ENCODE data around the gene DNAJC18. TPM values are rescaled to one million over a fixed set of nuclear protein-coding genes. Genes with fewer than 3 reads are reported as not detected.

The DNAJC18 gene
- 12.6 and 15.8 TPM in 2 replicates for total RNA-seq

DNA sequence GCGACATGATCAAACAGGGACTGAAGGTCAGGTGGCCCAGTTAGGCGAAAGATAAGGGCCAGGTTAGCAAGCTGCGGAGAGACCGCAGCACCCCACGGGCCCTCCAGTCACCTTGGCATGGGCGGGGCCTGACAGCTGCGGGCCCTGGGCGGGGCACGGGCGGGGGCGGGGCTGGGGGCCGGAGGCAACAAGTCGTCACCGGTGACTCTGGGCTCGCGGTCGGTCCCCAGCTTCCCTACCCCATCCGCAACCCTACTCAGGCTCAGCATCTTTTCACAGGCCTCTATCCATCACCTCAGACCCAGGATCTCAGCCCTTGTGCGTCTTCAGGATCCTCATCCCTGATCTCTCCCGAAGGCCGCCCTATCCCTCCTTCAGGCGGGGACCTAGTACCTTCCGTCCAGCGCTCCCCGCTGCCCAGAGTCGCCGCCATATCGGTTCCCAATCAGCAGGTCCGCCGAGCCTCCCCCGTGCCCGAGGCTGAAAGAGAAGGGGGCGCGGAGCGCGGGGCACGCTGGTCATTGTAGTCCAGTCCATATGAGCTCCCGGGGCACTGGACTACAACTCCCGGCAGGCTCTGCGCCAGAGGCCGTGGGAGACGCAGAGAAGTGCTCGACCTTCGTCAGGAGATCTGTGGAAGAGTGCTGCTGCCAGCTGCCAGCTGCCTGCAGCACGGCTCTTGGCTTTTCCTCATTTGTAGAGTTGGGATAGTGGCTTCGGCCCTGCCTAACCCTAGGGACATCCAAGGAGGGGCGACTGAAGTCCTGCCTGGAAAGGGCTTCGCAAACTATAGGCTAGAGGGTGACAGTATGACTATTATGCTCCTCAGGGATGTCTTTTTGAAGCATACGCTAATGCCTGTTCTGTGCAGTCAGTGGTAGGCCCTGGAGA lies at the start of gene DNAJC18:
DNAJC18 (minus strand) TSS at position 513 of the 891 bp plus-strand sequence; CDS start at position 433, 80 bp downstream.

DNA sequence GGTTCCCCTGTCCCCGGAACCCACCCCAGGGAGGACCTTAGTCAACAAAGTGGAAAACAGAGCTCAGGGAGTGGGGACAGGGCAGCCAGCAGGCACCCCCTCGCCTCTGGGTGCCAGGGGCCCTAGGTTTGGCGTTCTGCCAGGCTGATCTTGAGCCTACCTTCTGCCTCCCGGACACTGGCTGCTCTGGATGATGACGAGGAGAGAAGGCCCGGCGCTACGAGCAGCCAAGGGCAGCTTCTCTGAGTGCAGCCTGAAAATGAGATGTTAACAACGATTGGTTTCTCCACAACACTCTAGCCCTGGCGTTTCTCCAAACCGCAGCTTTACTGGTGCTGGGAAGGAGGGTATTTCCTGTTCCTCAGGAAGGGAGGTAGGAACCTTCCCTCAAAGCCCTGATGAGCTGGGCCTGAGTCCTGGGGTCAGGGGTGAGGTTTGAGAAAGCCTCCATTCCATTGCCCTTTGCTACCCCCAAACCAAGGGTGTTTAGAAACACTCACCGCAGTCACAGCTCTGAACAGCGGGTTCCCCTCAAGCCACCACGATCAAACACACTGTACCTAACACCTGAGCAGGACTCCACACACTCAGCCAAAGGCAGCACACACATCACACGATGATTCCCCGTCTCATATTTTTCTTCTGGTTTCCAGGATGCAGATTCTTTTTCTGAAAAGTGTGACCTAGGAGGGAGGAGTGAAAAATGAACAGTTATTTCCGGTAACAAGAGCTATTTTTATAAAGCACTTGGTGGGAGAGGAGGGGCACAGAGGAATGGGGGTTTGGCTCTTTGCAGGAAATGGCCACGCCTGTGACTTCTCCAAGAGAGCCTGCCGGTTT lies 42.9 kb upstream of the DNAJC18 start, which contains the start of gene STING1:
STING1 (minus strand) TSS at position 709 of the 840 bp plus-strand sequence. CDS start 1,054 bp downstream, outside the sequence.

DNA sequence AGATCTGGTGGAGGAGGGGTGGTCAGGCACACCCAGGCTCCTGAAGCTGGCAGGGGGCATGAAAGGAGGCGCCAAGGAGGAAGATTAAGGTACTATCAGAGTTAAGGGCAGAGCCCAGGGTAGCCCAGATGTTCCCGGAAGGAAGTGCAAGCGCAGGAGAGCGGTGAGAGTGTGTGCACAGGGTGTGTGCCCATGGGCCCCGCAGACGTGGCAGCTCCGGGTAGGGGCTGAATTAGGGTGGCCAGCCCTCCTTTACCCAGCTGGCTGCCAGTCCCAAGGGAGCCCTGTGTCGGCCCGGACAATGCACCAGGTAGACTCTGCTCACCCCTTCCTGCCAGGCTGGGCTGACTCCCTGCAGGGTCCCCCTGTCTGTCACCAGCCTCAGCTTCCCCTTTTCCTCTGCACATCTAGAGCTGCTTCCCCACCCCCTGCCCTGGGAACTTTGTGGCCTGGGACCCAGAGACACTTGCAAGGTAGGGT lies 31.5 kb upstream of the DNAJC18 start, which contains the start of gene SMIM33:
SMIM33 (plus strand) TSS at position 184 of the 480 bp plus-strand sequence; CDS start at position 302, 118 bp downstream.

DNA sequence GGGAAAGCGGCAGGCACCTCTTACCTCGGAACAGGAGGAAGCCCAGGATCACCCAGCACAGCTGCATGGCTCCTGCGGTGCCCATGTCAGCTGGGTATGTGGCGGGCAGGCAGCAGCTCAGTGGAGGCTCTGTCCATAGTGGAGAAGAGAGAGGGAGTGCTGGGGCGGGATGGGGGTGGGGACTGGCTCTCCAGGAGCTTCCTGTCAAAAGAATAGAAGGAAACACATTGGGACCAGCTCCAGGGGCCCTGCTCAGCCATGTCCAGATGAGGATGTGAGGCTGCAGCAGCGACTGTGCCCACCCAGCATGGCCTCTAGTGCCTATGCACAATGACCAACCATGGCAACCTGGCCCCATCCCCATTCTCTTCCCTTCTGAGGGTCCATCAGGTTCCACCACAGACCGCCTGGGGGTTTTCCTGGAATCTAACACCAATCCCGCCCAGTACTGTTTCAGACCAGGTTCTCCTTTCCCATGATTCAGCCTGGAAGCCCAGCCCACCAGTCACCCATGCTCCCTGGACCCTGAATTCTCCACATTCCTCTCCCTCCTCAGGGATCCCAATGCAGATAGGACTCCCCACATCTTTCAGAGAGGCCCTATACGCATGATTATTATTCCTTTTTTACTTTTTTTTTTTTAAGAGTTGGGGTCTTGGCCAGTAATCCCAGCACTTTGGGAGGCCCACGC lies 23.4 kb upstream of the DNAJC18 start, which contains the start of gene ECSCR:
ECSCR (minus strand) TSS at position 158 of the 691 bp plus-strand sequence; CDS start at position 85, 73 bp downstream.

DNA sequence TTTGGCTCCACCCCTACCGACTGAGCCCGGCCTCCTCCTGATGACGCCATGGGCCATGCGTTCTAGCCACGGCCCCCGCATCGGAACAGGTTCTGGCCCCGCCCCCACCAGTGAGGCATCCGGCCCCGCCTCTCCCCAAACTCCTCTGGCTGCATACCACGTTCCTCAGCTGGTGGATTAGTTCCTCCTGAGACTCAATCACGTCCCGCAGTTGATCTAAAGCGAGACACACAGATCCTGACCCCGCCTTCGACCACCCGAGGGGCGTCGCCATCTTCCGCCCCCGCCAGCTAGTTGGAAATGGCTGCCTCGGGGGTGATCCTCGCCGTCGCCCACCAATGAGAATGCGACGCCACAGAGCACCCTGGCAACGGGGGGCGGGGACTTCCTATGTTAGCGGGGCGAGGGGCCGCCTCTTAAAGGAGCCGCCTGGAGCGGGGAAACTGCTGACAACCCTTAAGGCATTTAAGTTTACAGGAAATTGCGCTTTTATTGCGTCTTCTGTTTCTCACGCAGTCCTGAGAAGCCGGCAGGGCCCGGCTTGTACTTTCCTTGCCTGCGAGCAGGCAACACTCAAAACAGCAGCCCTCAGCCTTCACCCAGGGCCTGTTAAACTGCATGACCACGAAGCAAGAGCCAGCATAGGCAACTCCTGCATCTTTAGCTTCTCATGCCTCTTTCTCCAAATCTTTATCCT lies 35.4 kb downstream of the DNAJC18 start, which contains the start of gene SPATA24:
SPATA24 (minus strand) TSS at position 303 of the 697 bp plus-strand sequence; CDS start at position 274, 29 bp downstream.

DNA sequence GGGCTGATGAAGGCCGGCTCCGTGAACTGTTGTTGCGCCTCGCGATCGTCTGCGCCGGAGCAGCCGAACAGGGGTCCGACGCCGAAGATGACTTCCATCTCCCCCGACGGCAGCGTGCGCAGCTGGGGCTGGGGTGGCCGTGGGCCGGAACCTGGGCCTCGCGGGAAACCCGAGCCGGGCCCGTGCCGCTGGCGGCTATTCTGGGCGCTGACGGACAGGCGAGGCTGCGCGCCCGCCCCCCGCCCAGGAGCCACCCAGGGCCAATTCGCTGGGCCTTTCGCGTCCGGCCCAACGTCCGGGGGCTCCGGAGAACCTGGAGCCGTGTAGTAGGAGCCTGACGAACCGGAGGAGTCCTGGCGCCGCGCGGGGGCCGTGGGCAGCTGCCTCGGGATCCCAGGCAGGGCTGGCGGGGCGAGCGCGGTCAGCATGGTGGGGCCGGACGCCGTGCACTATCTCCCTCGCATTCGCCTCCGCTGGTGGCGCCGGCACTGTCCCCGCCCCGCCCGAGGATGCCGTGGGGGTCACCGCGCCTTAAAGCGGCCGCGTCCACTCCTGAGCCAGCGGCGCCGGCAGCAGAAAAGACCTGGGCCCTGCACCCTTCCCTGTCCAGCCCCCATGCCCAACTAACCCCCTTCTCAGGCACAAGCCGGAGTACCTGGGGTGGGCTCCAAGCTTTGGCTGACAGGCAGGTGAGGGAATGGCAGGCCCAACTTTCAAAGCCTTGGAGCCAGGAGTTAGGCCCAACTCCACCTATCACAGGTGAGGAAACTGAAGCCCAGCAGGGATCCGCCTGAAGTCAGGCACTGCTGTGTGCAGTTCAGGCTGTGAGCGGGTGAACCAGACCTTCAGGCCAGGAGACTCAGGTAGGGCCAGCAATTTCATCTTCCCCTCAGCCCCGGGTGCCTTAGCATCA lies 44.4 kb downstream of the DNAJC18 start, which contains the start of gene PROB1:
PROB1 (minus strand) TSS at position 451 of the 913 bp plus-strand sequence; CDS start at position 428, 23 bp downstream.

DNA sequence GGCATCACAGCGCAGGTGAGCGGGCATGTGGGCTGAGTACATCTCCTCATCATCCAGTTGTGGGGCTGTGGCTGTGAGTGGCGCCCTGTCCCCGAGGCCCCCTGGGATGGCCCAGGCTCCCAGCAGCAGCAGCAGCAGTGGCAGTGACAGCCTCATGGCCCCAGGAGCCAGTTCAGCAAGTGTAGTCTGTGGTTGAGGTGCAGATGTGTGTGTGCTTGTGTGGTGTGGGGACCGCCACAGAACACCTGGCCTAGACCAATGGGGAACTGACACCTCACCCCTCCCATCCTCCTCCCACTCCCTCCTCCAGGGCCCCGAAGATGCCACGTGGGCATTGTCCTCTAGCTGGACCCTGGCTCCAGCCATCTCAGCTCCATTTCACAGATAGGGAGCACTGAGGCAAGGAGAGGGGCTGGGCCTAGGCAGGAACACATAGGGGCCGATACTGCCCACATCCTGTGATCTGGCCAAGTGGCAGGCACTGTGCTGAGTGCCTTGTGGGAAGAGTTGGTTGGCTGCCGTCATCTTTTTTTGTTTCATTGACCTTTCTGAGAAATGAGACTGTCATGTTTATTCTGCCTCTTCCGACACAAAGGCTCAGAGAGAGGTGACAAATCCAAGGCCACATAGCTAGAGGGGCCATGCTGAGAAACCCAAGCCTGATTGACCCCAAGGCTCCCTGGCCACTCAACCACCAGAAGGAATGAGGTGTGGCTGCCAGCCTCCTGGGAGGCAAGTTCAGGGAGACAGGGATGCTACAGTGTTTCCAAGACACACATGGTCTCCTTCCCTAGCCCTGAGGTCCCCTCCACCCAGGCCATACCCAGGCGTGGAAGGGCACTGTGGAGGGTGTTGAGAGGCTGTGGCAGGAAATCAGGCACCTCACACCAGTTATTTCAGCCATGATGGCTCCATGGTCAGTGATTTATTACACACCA lies 49.4 kb downstream of the DNAJC18 start, which contains the start of gene MZB1:
MZB1 (minus strand) TSS at position 213 of the 938 bp plus-strand sequence; CDS start at position 156, 57 bp downstream.

DNA sequence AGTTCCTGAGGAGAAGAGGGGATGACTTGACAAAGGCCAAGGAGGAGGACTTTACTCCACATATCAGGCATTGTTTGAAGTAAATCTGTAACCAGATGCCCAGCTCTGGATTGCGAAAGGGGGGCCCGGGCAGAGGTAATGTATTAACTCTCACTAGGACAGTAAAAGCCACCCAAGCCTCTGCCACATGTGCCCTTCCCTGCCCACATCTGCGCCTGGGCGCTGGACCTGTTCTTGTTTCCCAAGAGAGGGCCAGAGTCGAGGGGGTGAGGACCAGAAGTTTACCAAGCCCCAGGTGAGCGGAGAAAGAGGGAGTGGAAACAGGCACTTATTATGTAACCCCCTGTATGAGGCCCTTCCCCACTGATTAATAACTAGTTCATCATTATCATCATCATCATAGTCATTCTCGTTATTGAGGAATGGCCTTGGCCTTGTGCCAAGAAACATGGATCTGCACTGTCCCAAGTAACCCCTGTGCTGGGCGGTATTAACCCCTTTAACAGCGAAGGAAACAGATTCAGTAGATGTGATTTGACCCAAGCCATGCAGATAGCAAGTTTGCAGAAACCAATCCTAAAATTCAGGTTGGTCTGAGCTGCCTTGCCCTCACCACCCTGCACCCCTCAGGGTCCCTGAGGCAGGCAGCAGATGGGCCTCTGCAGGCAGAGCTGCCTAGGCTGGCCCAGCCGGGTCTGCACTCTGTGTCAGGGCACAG lies 55.9 kb downstream of the DNAJC18 start, which contains the start of gene SLC23A1:
SLC23A1 (minus strand) TSS at position 23 of the 718 bp plus-strand sequence. CDS start 44 bp downstream, outside the sequence.

Small RNAs within 50 kb of the gene (small RNA-seq; reads per million reads assigned to genes)
- not detected for gene RNU5B-4P

Other genes starting within 250 kb of the DNAJC18 start
- 28.6 and 28.7 TPM in 2 replicates for gene SIL1, start 241.2 kb downstream of the DNAJC18 start, total RNA-seq
- gene MATR3, start 145.8 kb downstream of the DNAJC18 start, total RNA-seq, result 363 and 372 TPM in 2 replicates
- gene PAIP2, start 97.7 kb downstream of the DNAJC18 start, total RNA-seq, result 103 TPM in 2 replicates
- gene SLC23A1, start 56.2 kb downstream of the DNAJC18 start, total RNA-seq, result not detected in 2 replicates
- gene MZB1, start 49.6 kb downstream of the DNAJC18 start, total RNA-seq, result 0.07 TPM in 1 of 2 replicates, not detected in the other
- gene PROB1, start 44.4 kb downstream of the DNAJC18 start, total RNA-seq, result 1.7 and 3.2 TPM in 2 replicates
- gene SPATA24, start 35.4 kb downstream of the DNAJC18 start, total RNA-seq, result 6.4 and 6.5 TPM in 2 replicates
- 274 and 317 TPM in 2 replicates for gene ECSCR, start 23.2 kb upstream of the DNAJC18 start, total RNA-seq
- 0.13 TPM in 1 of 2 replicates, not detected in the other for gene SMIM33, start 31.5 kb upstream of the DNAJC18 start, total RNA-seq
- gene STING1, start 43.2 kb upstream of the DNAJC18 start, total RNA-seq, result 65.8 and 92.9 TPM in 2 replicates
- 102 and 106 TPM in 2 replicates for gene UBE2D2, start 121.8 kb upstream of the DNAJC18 start, total RNA-seq
- 4.0 and 6.0 TPM in 2 replicates for gene CXXC5, start 208.8 kb upstream of the DNAJC18 start, total RNA-seq